Right lobe of liver (tissue), 6 donors: ENCODE measurements around the gene SLC15A1. TPM values are rescaled to one million over a fixed set of nuclear protein-coding genes. Genes with fewer than 3 reads are reported as not detected.
"Not testable (repeated sequence)": the region's sequence is repeated elsewhere in the genome, so short reads cannot be mapped to it uniquely, and the experiment has no call there.

Source experiments
- ATAC-seq, 4 donors: fragments of 200-7000 bp; cut with Tn5 transposase; one replicate each; pipeline ENCODE4 v1.9.1; 2020; ENCODE audit warnings: mild to moderate bottlenecking in 4 of 4, moderate library complexity in 4 of 4
- DNase-seq, 3 donors: peaks; one replicate each; pipeline ENCODE4 v3.0.0-alpha.2; 2020
- H3K27ac ChIP-seq, 3 donors: fragments of 200-600 bp; one replicate each; pipeline ENCODE4 v1.8.0; 2022
- H3K27me3 ChIP-seq, 2 donors: fragments of 200-600 bp; one replicate each; pipeline ENCODE4 v1.8.0; 2022
- H3K36me3 ChIP-seq, 4 donors: fragments of 200-600 bp; sonication (generic) in 1 of 4; one replicate each; pipeline versions ENCODE4 v1.5.1 to v1.8.0; 2017 to 2022; ENCODE audit warnings: control low read depth in 1 of 4
- H3K4me1 ChIP-seq, 4 donors: fragments of 200-600 bp; sonication (generic) in 1 of 4; one replicate each; pipeline versions ENCODE4 v1.5.1 to v1.8.0; 2017 to 2022; ENCODE audit warnings: control low read depth in 1 of 4
- H3K4me3 ChIP-seq, 3 donors: fragments of 200-600 bp; one replicate each; pipeline ENCODE4 v1.8.0; 2022
- H3K9me3 ChIP-seq, 4 donors: fragments of 200-600 bp; sonication (generic) in 1 of 4; one replicate each; pipeline versions ENCODE4 v1.5.1 to v1.8.0; 2017 to 2022; ENCODE audit warnings: control low read depth in 1 of 4
- CTCF ChIP-seq, 4 donors: fragments of 200-600 bp in 3 of 4; fragments of 450-650 bp in 1 of 4; IDR thresholded peaks; one replicate each; pipeline versions ENCODE4 v1.5.1 to v1.8.0; 2016 to 2022; ENCODE audit warnings: antibody characterized with exemption in 4 of 4, mild to moderate bottlenecking in 2 of 4
- POLR2A ChIP-seq: fragments of 450-650 bp; IDR thresholded peaks from one replicate; pipeline ENCODE4 v1.6.1; 2017; ENCODE audit warnings: antibody characterized with exemption, mild to moderate bottlenecking
- WGBS: methylation state at CpG from one replicate; pipeline ENCODE4 v1.1.6; 2018; ENCODE audit warnings: low coverage, low lambda C conversion rate; ENCODE audit not compliant: insufficient coverage; ENCODE audit errors: missing lambda C conversion rate; 5-methylcytosine and 5-hydroxymethylcytosine counted together
- intact Hi-C, 2 donors: fragments of 100-400 bp; cut with DNase I; formaldehyde crosslinking; loops; one replicate each; pipeline versions ENCODE4 v1.11.2 to v1.14.1; 2022
- total RNA-seq, 6 experiments: library from RNA; depleted of rRNA in 2 of 6; stranded (reverse); fragments of >200 nt in 2 of 6; fragmentation: NEBNext Ultra II Directional in 3 of 6; extraction: Animal tissue kit (Norgen Biotek cat#: 25700) in 3 of 6; gene quantifications; one replicate each; pipeline versions ENCODE4 v1.1.0 to v1.2.4, GENCODE V29; 2016 to 2023
- donor health status: DM: no; HTN: yes; CAD: no.
- donor health status: DM: no; HTN: no; CAD: no.
- donor health status: DM: no; HTN: no; CAD: no.
- donor health status: DM: no; HTN: yes; CAD: no.
- donor health status: DM: no; HTN: yes; CAD: no.

The SLC15A1 gene
- total RNA-seq, 6 experiments from 2014 or later = 13.5 to 26.8 (median 17.3) TPM

GRCh38 chr13:98755729-98756128, 3.3 kb upstream of the SLC15A1 start:
- Histone ChIP-seq H3K9me3 (no peaks in the 10 kb centered on the region), H3K27ac (peak overlapping the region in 1 of 3 donors; percentile 45), H3K4me1 (peaks cover 0 to 16% (median 7%) of the 10 kb centered on the region in 4 donors), H3K36me3 (no peaks in the 10 kb centered on the region), H3K27me3 (no peaks in the 10 kb centered on the region), H3K4me3 (no peak overlapping the region)
- peak; percentile 64 to 76 (median 71) for ATAC-seq
- TF ChIP-seq POLR2A (no peak), CTCF (IDR thresholded peaks at IDR 0.05) (no peak)
- 11% methylated on average over 3 of the region's 9 CpGs for WGBS
- intact Hi-C loops = no loop called here
- DNase-seq = peak in 1 of 3 donors; percentile 60

DNA sequence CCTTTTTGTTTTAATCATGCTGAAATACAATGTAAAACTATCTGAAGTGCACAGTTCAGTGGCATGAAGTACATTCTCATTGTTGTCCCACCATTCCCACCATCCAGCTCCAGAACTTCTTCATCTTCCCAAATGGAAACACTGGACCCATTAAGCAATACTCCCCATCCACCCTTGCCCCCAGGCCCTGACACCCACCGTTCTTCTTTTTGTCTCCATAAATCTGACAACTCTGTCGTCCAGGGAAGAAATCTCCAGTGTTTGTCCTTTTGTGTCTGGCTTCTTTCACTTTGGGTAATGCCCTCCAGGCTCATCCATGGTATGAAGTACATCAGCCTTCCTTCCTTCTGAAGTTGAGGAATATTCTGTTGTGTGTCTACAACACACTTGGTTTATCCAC, 2.6 kb upstream of the SLC15A1 start:
- DNase-seq = no peak
- 55% methylated on average over 2 of the region's 2 CpGs for WGBS
- Histone ChIP-seq H3K4me1 (peaks cover 0 to 10% (median 5%) of the 10 kb centered on the region in 4 donors), H3K27ac (peak overlapping the region in 1 of 3 donors; percentile 45), H3K27me3 (no peaks in the 10 kb centered on the region), H3K9me3 (no peaks in the 10 kb centered on the region), H3K4me3 (no peak overlapping the region), H3K36me3 (no peaks in the 10 kb centered on the region)
- intact Hi-C loops = no loop called here
- TF ChIP-seq POLR2A (no peak), CTCF (IDR thresholded peaks at IDR 0.05) (no peak)
- ATAC-seq = no peak

DNA sequence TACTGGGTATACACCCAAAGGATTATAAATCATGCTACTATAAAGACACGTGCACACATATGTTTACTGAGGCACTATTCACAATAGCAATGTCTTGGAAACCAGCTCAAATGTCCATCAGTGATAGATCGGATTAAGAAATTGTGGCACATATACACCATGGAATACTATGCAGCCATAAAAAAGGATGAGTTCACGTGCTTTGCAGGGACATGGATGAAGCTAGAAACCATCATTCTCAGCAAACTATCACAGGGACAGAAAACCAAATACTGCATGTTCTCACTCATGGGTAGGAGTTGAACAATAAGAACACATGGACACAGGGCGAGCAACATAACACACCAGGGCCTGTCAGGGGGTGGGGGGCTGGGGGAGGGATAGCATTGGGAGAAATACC, 2.0 kb upstream of the SLC15A1 start:
- H3K4me1 ChIP-seq, ATAC-seq, H3K9me3 ChIP-seq, H3K36me3 ChIP-seq, H3K27me3 ChIP-seq, H3K4me3 ChIP-seq, intact Hi-C loops, H3K27ac ChIP-seq, DNase-seq: not testable (repeated sequence)
- 93% methylated on average over 4 of the region's 4 CpGs for whole genome bisulfite sequencing

DNA sequence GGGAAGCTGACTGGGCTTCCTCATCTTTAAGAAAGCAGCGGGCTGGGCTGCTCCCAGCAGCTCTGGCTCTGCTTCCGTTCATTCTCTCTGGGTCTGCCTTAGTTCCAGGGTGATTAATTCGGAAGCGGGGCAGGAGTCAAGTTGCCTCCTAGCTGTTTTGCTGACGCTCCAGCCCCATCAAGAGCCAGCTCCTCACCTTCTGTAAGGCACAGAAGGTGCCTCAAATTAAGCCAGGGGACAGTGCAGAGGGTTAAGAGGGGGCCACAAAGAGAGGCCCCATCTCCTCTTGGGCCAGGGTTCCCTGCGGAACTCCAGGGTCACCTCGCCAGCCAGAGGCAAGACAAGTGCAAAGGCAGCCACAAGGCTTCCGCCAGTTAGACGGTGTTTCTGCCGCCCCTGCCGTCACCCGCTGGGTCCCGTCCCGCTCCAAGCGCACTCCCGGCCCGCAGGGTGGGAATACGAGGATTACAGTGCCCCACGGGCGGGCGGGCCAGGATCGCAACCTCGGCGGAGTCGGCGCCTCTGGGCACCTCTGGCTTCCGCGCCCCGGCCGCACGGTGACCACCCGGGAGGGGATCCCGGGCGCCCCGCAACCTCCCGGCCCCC, 508 bp downstream of the SLC15A1 start:
- Histone ChIP-seq H3K27me3 (no peaks in the 10 kb centered on the region), H3K9me3 (no peaks in the 10 kb centered on the region), H3K4me1 (peaks cover 0 to 22% (median 11%) of the 10 kb centered on the region in 4 donors), H3K4me3 (peak overlapping the region; percentile 43 to 74 (median 66)), H3K27ac (peak overlapping the region in 2 of 3 donors; percentile 70 to 71), H3K36me3 (no peaks in the 10 kb centered on the region)
- intact Hi-C loops = no loop called here
- 0% methylated on average over 8 of the region's 36 CpGs for WGBS
- TF ChIP-seq POLR2A = no peak
- TF ChIP-seq CTCF (IDR thresholded peaks at IDR 0.05) = no peak
- DNase-seq (no peak), ATAC-seq (peak; percentile 35 to 62 (median 42))

DNA sequence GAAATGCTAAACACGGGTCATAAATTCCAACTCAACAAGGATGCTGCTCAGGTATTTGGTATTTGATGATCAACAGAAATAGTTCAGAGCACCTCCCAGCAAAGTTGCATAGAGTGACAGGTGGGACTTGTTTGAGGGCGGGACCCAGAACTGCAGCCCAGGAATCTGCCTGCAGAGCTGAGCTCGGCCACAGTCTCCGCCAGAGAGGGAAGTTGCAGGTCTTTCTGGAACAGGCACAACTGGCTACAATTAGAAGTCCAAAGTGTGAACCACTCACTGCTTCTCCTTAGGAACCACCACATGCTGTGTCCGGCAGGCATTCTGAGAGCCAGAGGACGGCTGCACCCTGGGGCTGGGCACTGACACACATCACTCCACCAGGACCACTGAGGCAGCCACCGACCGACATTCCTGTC, 1.1 kb downstream of the SLC15A1 start:
- peak overlapping the region; percentile 43 to 74 (median 66) for H3K4me3 ChIP-seq
- TF ChIP-seq POLR2A (peak; percentile 49), CTCF (IDR thresholded peaks at IDR 0.05) (peak in 1 of 4 donors; percentile 13)
- no peaks in the 10 kb centered on the region for H3K9me3 ChIP-seq
- no peaks in the 10 kb centered on the region for H3K27me3 ChIP-seq
- DNase-seq = peak in 2 of 3 donors; percentile 36 to 69
- WGBS = 39% methylated on average over 3 of the region's 8 CpGs
- peak overlapping the region in 2 of 3 donors; percentile 70 to 71 for H3K27ac ChIP-seq
- no peaks in the 10 kb centered on the region for H3K36me3 ChIP-seq
- intact Hi-C loops = no loop called here
- peaks cover 0 to 27% (median 13%) of the 10 kb centered on the region in 4 donors for H3K4me1 ChIP-seq
- peak; percentile 60 to 64 (median 62) for ATAC-seq
